Epithelial cell of esophagus (primary cell): ENCODE data around the gene DNAJC13.
"Not testable (repeated sequence)": the region's sequence is repeated elsewhere in the genome, so short reads cannot be mapped to it uniquely, and the experiment has no call there.

Experiments
- DNase-seq: peaks from one replicate; pipeline ENCODE4 v3.0.0; 2010; ENCODE audit warnings: low read depth
- H3K4me3 ChIP-seq: 2 replicates; pipeline ENCODE4 v1.5.1; 2011; ENCODE audit warnings: mild to moderate bottlenecking, low read length, control low read depth
- TF ChIP-seq, protein P1 (sequence below): IDR thresholded peaks from 2 replicates; pipeline ENCODE4 v1.5.1; 2011; ENCODE audit warnings: low read depth, mild to moderate bottlenecking, low read length, control low read depth, inconsistent platforms; ENCODE audit not compliant: insufficient read depth; ENCODE audit errors: missing control alignments

Gene DNAJC13

DNA sequence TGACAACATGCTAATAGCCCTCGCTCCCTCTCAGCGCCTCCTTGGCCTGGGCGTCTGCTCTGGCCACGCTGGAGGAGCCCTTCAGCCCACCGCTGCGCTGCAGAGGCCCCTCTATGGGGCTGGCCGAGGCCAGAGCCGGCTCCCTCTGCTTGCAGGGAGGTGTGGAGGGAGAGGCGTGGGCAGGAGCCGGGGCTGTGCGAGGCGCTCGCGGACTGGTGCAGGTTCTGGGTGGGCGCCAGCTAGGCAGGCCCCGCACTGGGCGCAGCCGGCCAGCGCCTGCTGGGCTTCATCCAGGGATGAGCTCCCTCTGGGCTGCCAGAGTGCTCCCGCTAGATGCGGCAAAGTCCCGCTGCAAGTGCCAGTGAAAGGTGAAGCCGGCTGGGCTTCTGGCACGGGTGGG, 21.0 kb upstream of the DNAJC13 start:
- TF ChIP-seq, protein P1, sequence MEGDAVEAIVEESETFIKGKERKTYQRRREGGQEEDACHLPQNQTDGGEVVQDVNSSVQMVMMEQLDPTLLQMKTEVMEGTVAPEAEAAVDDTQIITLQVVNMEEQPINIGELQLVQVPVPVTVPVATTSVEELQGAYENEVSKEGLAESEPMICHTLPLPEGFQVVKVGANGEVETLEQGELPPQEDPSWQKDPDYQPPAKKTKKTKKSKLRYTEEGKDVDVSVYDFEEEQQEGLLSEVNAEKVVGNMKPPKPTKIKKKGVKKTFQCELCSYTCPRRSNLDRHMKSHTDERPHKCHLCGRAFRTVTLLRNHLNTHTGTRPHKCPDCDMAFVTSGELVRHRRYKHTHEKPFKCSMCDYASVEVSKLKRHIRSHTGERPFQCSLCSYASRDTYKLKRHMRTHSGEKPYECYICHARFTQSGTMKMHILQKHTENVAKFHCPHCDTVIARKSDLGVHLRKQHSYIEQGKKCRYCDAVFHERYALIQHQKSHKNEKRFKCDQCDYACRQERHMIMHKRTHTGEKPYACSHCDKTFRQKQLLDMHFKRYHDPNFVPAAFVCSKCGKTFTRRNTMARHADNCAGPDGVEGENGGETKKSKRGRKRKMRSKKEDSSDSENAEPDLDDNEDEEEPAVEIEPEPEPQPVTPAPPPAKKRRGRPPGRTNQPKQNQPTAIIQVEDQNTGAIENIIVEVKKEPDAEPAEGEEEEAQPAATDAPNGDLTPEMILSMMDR: no peak
- no peak overlapping the region for H3K4me3 ChIP-seq
- no peak for DNase-seq

GRCh38 chr3:132396776-132397175, 20.5 kb upstream of the DNAJC13 start:
- H3K4me3 ChIP-seq, DNase-seq: not testable (repeated sequence)

- TF ChIP-seq, protein P1: peak; percentile 93
- peak; percentile 70 for DNase-seq
These were observed 18.0 kb upstream of the DNAJC13 start for GRCh38 chr3:132399054-132399929.

GRCh38 chr3:132401255-132401654, 16.0 kb upstream of the DNAJC13 start:
- H3K4me3 ChIP-seq: no peak overlapping the region
- TF ChIP-seq, protein P1: no peak

More at GRCh38 chr3:132399054-132399929, 18.0 kb upstream of the DNAJC13 start:
- no peak overlapping the region for H3K4me3 ChIP-seq

DNA sequence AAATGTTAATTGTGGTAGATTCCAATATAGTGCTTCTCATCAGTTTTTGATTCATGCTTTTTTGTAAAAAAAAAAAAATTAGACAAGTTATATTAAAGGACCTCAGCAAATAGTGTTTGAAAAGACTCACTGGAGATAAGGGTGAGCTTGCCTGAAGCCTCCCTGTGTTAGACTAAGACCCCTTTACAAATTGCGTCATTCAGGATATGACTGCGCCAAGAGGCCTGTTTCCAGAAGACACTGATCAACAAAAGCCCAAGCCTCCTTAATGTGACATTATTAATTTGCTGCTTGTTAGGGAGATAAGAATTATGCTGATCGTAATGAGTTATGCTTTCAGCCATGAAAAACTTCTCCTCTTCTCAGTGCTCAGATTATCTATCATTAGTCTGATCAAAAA, 13.0 kb upstream of the DNAJC13 start:
- TF ChIP-seq, protein P1: no peak
- no peak for DNase-seq
- H3K4me3 ChIP-seq: no peak overlapping the region

More at GRCh38 chr3:132401255-132401654, 16.0 kb upstream of the DNAJC13 start:
- DNase-seq: no peak

- H3K4me3 ChIP-seq: no peak overlapping the region
- TF ChIP-seq, protein P1: no peak
- no peak for DNase-seq
These were observed 12.1 kb upstream of the DNAJC13 start for GRCh38 chr3:132405188-132405587.

- TF ChIP-seq, protein P1: no peak
- no peak overlapping the region for H3K4me3 ChIP-seq
- no peak for DNase-seq
These were observed 11.5 kb upstream of the DNAJC13 start for GRCh38 chr3:132405609-132406299.
